DMS153 (cell line): ENCODE results near the gene LMNB1.
"Not testable (repeated sequence)": the region's sequence is repeated elsewhere in the genome, so short reads cannot be mapped to it uniquely, and the experiment has no call there.

ENCODE experiments used
- DNase-seq: peaks from one replicate; lab custom pipeline; 2025; lab: John Stamatoyannopoulos, UW

LMNB1 gene

GRCh38 chr5:126826619-126827215 is 49.8 kb downstream of the LMNB1 start:
- no peak for DNase-seq

- DNase-seq = no peak
These were observed 52.2 kb downstream of the LMNB1 start for GRCh38 chr5:126829098-126829497.

GRCh38 chr5:126830061-126830460 is 53.1 kb downstream of the LMNB1 start:
- no peak for DNase-seq

GRCh38 chr5:126831156-126831555 is 54.2 kb downstream of the LMNB1 start:
- no peak for DNase-seq

- DNase-seq = no peak
These were observed 59.8 kb downstream of the LMNB1 start for GRCh38 chr5:126836778-126837177.

GRCh38 chr5:126837242-126837641 is 60.3 kb downstream of the LMNB1 start:
- DNase-seq = no peak

- no peak for DNase-seq
These were observed 61.1 kb downstream of the LMNB1 start for GRCh38 chr5:126837906-126838539.

GRCh38 chr5:126839407-126839806 is 62.5 kb downstream of the LMNB1 start:
- not testable (repeated sequence) for DNase-seq

- not testable (repeated sequence) for DNase-seq
These were observed 66.4 kb downstream of the LMNB1 start for GRCh38 chr5:126843375-126843774.

- peak; percentile 9 for DNase-seq
These were observed 68.6 kb downstream of the LMNB1 start for GRCh38 chr5:126845470-126846070.

GRCh38 chr5:126846344-126846743 is 69.4 kb downstream of the LMNB1 start:
- no peak for DNase-seq

GRCh38 chr5:126846744-126847455 is 70.0 kb downstream of the LMNB1 start:
- no peak for DNase-seq

GRCh38 chr5:126847456-126847820 is 70.5 kb downstream of the LMNB1 start:
- DNase-seq = no peak

- DNase-seq = no peak
These were observed 70.9 kb downstream of the LMNB1 start for GRCh38 chr5:126847826-126848251.

GRCh38 chr5:126848253-126848652 is 71.3 kb downstream of the LMNB1 start:
- DNase-seq = no peak

GRCh38 chr5:126849101-126849678 is 72.3 kb downstream of the LMNB1 start:
- no peak for DNase-seq

- no peak for DNase-seq
These were observed 74.6 kb downstream of the LMNB1 start for GRCh38 chr5:126851501-126852011.

- no peak for DNase-seq
These were observed 75.2 kb downstream of the LMNB1 start for GRCh38 chr5:126852091-126852571.

- no peak for DNase-seq
These were observed 75.9 kb downstream of the LMNB1 start for GRCh38 chr5:126852841-126853271.

- DNase-seq = not testable (repeated sequence)
These were observed 76.8 kb downstream of the LMNB1 start for GRCh38 chr5:126853541-126854307.

- DNase-seq = no peak
These were observed 77.7 kb downstream of the LMNB1 start for GRCh38 chr5:126854526-126855110.
